HG03432 (cell line): ENCODE results near the gene EOGT.

Experiments used
- ATAC-seq: cut with Tn5 transposase; IDR thresholded peaks from one replicate; pipeline ENCODE4 v1.9.1; 2021; ENCODE audit warnings: mild to moderate bottlenecking, moderate library complexity; ENCODE audit not compliant: unreplicated experiment

The EOGT gene

GRCh38 chr3:69013253-69014021, at the start of gene EOGT:
Gene EOGT (minus strand): TSS chr3:69013684. CDS start chr3:69009846, 3,838 bp downstream.
- ATAC-seq: peak; percentile 90

GRCh38 chr3:69059688-69060087, 46.2 kb upstream of the EOGT start:
- ATAC-seq: no peak

DNA sequence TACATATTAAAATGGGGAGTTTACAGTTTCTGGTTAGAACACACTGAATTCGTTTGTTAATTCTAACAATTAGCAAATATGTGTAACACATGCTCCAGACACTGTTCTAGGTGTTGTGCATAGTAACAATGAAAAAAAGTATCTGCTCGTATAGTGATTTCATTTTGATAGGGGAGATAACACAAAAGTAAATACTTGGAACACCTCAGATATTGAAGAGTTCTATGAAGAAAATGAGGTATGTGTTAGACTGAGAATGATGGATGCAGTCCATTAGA, 45.4 kb upstream of the EOGT start:
- ATAC-seq: no peak

- ATAC-seq: peak; percentile 99
Observed at GRCh38 chr3:69058180-69058946, 44.9 kb upstream of the EOGT start.

DNA sequence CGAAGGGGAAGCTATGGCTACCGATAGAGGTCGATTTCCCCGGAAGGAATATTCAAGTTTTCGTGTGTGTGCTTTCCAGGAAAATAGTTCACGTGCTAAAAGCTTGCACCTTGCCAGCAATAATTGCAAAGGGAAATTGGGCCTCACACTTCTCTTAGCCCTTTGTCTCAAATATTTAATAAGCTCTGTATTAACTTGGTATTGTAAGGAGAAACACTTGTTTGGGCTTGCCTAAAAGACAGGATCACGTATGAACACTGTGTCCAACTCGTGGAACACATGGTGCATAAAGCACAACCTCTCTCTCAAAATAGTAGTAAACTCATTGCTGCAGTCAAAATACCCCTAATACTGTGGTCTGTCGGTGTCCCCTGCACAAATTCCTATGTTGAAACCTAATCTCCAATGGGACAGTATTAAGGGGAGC, 39.0 kb upstream of the EOGT start:
- peak; percentile 6 for ATAC-seq

- peak; percentile 96 for ATAC-seq
Observed at GRCh38 chr3:69051756-69052471, 38.4 kb upstream of the EOGT start, which contains the start of gene TMF1. Gene TMF1 (minus strand): TSS chr3:69052333. CDS start chr3:69052086, 247 bp downstream.

DNA sequence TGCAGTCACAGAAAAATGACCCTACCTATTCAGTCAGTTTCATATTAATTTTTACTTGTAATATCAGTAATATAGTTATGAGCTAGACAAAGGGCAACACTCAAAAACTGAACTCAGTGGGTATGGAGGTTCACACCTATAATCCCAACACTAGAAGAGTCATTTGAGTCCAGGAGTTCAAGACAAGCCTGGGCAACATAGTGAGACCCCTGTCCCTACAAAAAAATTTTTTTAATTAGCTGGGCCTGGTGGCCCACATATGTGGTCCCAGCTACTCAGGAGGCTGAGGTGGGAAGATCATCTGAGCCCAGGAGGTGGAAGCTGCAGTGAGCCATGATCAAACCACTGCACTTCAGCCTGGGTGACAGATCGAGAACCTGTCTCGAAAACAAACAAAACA, 35.5 kb upstream of the EOGT start:
- no peak for ATAC-seq

DNA sequence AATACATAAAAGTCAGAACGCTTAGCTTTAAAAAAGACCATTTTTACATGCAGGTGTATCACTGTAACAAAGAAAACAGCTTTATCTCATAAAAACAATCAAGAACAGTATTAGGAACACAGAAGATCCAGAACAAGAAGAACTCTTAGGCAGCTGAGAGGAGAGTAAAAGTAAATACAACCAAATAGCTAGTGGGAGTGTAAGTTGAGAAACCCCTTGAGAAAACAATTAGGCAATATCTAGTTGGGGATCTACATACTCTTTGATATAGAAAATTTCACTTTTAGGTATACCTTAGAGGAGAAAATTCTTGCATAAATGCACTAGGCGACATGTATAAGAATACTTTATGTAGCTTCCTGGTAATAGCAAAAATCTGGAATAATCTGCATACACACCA, 31.1 kb upstream of the EOGT start:
- ATAC-seq: no peak

DNA sequence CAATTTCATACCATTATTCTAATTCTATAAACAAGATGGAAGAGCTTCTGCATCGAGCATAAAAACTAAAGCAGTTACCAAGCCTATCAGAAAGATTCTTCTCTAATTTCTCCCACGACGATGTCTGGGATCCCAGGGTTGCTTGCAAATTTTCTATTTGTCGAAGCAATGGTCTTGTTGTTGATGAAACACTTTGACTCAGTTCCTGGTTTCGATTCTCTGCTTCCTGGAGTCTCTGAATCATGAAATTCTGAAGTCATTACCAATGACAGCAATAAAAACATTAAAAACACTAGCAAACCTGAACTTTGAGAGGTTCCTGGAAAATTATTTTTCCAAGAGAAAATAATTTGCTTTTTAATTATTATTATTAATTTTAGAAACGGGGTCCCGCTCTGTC, 20.0 kb upstream of the EOGT start:
- no peak for ATAC-seq

DNA sequence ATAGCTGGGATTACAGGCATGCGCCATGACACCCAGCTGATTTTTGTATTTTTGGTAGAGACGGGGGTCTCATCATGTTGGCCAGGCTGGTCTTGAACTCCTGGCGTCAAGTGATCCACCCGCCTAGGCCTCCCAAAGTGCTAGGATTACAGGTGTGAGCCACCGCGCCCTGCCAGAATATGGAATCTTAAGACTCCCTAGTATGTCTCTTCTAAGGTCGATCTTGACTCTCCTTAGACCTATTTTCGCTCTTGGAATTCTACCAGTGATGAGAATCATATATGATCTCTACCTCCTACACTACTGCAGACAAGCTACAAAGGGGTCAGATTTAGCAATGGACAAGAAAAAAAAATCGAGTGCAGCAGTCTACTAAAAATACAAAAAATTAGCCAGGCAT, 19.3 kb upstream of the EOGT start:
- ATAC-seq: no peak

GRCh38 chr3:69032142-69032541, 18.7 kb upstream of the EOGT start:
- no peak for ATAC-seq

GRCh38 chr3:69031635-69032034, 18.2 kb upstream of the EOGT start:
- no peak for ATAC-seq

- no peak for ATAC-seq
Observed at GRCh38 chr3:69020857-69021256, 7.4 kb upstream of the EOGT start.

DNA sequence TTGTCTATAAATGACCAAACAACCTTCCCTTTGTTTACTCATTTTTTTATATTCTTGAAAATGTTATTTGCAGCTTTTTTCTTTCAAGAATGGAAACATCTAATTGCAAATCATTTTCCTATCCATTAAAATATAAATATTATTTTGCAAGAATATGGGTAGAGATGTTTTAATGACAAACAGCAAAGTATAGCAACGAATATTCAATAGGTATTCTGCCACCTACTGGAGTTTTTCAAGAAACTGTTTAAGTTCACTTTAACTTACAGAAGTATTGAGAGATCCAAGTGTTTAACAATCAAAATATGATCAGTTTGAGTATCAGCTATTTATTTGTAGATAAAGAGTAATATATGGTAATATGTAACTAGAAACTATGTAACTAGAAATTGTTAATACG, 6.9 kb upstream of the EOGT start:
- no peak for ATAC-seq

DNA sequence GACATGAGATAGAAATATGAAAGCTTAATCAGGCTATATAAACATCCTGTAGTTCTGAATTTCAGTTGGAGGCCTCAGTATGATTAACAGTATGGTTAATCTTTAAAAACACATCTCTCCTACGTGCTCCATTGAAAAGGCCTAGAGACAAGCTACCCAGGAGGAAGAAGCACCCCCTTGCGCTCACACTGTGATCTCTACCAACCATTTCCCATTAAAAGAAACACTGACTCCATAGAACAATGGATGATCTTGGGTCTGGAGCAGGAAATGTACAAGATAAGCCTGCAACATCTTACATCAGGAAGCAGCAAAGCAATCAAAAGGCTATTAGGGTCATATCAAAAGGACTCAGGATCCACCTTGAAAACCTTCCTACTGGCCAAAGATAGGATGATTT, 3.4 kb upstream of the EOGT start:
- no peak for ATAC-seq

- no peak for ATAC-seq
Observed at GRCh38 chr3:69016102-69016501, 2.6 kb upstream of the EOGT start.

GRCh38 chr3:69014022-69014580, 617 bp upstream of the EOGT start:
- ATAC-seq: no peak

- peak; percentile 48 for ATAC-seq
Observed at GRCh38 chr3:69012800-69013252, 658 bp downstream of the EOGT start.

GRCh38 chr3:69012100-69012799, 1.2 kb downstream of the EOGT start:
- ATAC-seq: no peak

DNA sequence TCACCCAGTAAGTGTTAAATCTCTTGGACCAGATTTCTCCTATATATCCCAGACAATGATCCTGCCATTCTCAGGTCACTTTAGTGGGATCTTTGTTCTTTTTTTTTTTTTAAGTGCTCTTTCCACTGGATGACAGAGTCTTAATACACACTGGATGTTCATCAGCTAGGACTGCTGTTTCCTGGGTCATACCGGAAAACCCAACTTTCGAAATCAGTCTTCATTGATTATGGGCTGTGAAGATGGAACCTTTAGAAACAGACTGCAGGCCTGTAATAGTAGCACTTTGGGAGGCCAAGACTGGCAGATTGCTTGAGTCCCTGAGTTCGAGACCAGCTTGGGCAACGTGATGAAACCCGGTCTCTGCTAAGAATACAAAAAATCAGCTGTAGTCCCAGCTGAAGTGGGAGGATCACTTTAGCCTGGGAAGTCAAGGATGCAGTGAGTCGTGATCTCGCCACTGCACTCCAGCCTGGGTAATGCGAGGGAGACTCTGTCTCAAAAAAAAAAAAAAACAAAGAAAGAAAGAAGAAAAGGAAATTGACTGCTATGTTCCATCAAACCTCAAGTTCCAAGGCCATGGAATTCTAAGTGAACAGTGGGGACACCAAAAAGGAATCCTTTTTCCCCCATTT, 2.3 kb downstream of the EOGT start:
- ATAC-seq: no peak
